HG03469 (cell line): ENCODE data around the gene TRAPPC4.
"Not testable (repeated sequence)": the region's sequence is repeated elsewhere in the genome, so short reads cannot be mapped to it uniquely, and the experiment has no call there.

ENCODE experiments used
- ATAC-seq: cut with Tn5 transposase; IDR thresholded peaks from one replicate; pipeline ENCODE4 v1.9.1; 2021; ENCODE audit warnings: mild to moderate bottlenecking, moderate library complexity, moderate number of reproducible peaks; ENCODE audit not compliant: unreplicated experiment

Gene TRAPPC4, protein sequence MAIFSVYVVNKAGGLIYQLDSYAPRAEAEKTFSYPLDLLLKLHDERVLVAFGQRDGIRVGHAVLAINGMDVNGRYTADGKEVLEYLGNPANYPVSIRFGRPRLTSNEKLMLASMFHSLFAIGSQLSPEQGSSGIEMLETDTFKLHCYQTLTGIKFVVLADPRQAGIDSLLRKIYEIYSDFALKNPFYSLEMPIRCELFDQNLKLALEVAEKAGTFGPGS

DNA sequence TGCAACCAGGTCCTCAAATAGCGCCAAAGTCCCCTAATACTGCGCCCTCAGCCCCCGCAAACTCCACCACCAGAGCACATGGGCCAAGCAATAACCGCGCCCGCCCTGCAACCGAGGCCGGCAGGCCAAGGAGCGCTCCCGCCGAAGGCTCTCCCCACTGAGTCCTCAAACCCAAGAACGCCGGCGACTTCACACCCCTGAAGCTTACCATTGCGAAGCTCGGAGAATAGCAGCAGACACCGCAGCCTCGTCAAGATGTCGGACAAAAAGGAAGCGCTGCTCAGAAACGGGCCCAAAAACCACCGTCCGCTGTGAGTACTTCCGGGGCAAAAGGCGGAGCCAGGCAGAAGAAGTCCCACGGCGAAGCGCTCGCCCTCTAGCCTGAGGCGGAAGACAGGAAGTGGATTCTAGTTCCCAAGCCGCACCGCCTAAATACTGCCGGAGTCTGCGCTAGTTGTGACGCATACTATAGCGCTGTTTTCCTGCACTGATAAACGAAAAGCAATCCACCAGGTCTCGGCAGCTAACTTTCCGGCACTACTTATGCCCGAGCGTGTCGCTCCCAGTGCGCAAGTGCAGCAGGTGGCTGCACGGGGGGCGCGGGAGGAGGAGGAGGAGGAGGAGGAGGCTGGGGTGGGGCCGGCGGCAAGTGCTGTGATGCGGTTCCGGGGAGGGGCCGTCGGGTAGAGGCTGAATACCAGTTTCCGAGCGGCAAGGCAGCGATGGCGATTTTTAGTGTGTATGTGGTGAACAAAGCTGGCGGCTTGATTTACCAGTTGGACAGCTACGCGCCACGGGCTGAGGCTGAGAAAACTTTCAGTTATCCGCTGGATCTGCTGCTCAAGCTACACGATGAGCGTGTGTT is at the start of gene TRAPPC4, which contains the start of gene RPS25:
TRAPPC4 (plus strand) TSS at position 693 of the 865 bp plus-strand sequence; CDS start at position 723, 30 bp downstream.
RPS25 (minus strand) TSS at position 270 of the 865 bp plus-strand sequence; CDS start at position 211, 59 bp downstream.
- peak; percentile 72 for ATAC-seq

DNA sequence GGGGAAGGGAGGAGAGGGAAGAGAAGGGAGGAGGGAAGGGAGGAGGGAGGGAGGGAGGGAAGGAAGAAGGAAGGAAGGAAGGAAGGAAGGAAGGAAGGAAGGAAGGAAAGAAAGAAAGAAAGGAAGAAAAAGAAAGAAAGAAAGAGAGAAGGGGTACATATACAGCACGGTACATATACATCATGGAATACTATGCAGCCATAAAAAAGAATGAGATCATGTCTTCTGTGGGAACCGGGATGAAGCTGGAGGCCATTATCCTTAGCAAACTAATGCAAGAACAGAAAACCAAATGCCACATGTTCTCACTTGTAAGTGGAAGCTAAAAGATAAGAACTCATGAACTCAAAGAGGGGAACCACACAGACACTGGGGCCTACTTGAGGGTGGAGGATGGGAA is 49.1 kb upstream of the TRAPPC4 start:
- not testable (repeated sequence) for ATAC-seq

GRCh38 chr11:118971646-118972045 is 46.9 kb upstream of the TRAPPC4 start, which contains the start of gene FOXR1:
TSS of gene FOXR1 (plus strand) at chr11:118971761. CDS start at chr11:118971932, 171 bp downstream.
- no peak for ATAC-seq

- no peak for ATAC-seq
Measured at GRCh38 chr11:118973985-118974384, 44.6 kb upstream of the TRAPPC4 start.

GRCh38 chr11:118975771-118976709 is 42.5 kb upstream of the TRAPPC4 start:
- ATAC-seq = no peak

DNA sequence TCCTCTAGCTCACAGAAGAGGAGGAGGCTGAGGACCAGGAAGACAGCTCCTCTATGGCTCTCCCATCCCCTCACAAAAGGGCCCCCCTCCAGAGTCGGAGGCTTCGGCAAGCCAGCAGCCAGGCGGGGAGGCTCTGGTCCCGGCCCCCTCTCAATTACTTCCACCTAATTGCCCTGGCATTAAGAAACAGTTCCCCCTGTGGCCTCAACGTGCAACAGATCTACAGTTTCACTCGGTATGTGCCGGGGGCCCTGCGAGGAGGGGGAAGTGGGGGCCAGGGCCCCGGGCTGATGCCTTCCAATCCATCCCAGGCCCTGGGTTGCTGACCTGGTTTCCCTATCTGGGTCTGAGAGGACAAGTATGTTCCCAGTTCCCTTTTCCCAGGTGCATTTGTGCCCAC is 39.1 kb upstream of the TRAPPC4 start:
- ATAC-seq = no peak

GRCh38 chr11:118980191-118980881 is 38.2 kb upstream of the TRAPPC4 start:
- no peak for ATAC-seq

- ATAC-seq = not testable (repeated sequence)
Measured at GRCh38 chr11:118984337-118984736, 34.2 kb upstream of the TRAPPC4 start.

DNA sequence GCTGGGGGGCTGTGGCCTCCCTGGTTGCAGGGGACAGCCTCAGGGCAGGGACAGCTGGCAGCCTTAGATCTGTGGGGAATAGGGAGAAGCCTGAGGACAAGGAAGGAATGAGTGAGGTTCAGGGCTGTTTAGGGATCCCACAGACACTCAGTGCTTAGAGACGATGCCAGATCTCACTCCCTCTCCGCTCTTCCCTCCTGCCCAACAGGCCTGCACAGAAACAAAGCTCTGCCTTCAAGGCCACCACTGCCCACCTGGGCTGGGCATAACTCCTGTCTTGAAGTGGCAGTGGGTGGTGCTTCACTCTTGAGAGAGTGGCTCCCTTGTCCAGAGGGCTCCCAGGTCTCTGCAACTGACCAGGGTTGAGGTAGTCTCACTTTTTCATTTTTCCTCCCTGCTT is 33.7 kb upstream of the TRAPPC4 start:
- no peak for ATAC-seq

GRCh38 chr11:118988280-118988679 is 30.3 kb upstream of the TRAPPC4 start:
- ATAC-seq = no peak

GRCh38 chr11:118991486-118992038 is 27.0 kb upstream of the TRAPPC4 start:
- ATAC-seq = not testable (repeated sequence)

DNA sequence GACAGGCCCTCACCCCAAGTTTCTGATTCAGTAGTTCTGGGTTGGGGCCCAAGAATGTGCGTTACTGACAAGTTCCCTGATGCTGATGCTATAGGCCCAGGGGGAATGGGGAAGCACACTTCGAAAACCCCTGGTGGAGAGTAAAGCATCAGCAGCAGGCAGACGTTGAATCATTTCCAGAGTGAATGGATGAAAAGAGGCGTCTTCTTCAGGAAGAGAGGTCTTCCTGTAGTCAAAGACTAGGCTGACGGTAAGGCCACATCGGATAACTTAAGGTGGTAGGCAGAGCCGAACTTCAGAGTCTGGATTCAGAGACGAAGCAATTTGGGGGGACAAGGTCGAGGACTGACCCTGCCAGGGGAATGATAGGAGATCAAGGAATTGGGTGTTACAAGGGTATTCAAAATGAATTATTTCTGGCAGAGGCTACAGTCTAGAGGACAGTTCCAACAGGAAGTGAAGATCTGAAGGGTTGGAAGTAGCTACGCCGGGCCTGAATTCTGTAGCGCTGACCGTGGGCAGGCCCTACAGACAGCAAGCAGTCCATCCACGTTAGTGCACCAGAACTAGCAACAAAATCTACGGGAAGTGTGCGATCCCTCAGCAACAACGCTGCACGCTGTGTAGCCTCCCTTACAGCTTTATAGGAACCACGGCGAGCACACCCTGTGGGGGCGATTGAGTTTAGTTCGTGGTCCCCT is 21.5 kb upstream of the TRAPPC4 start:
- peak; percentile 2 for ATAC-seq

GRCh38 chr11:118997627-118998387 is 20.8 kb upstream of the TRAPPC4 start, which contains the start of gene CENATAC:
TSS of gene CENATAC (plus strand) at chr11:118998138. CDS start at chr11:118998198, 60 bp downstream.
- ATAC-seq = peak; percentile 85

- no peak for ATAC-seq
Measured at GRCh38 chr11:118998388-118998717, 20.2 kb upstream of the TRAPPC4 start.

DNA sequence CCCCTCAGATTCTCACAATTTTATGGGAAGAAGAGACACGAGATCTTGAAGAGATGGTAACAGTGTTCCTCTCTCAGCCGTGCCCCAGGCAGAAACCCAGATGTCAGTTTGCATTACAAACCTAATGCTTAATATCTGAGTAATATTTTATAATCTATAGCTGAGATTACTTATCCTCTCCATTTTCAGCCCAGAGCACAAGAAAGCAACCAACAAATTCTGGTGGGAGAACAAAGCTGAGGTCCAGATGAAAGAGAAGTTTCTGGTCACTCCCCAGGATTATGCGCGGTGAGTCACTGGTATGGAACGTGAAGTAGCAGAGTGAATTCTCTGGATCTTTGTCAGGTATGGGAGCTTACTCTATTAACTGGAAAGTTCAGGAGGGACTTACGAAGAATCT is 19.7 kb upstream of the TRAPPC4 start:
- no peak for ATAC-seq

GRCh38 chr11:119000906-119001305 is 17.7 kb upstream of the TRAPPC4 start:
- no peak for ATAC-seq

DNA sequence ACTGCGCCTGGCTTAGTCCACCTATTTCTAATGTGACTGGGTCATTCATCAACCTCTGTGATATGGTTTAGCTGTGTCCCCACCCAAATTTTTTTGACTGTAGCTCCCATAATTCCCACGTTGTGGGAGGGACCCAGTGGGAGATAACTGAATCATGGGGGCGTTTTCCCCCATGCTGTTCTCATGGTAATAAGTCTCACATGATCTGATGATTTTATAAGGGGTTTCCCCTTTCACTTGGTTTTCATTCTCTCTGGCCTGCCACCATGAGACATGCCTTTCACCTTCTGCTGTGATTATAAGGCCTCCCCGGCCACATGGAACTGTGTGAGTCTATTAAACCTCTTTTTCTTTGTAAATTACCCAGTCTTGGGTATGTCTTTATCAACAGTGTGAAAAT is 11.9 kb upstream of the TRAPPC4 start:
- no peak for ATAC-seq

GRCh38 chr11:119011476-119012053 is 7.0 kb upstream of the TRAPPC4 start:
- no peak for ATAC-seq
